ENCODE results near the gene STAMBP. TPM values are rescaled to one million over a fixed set of nuclear protein-coding genes. Genes with fewer than 3 reads are reported as not detected.

Gene STAMBP
- total RNA-seq, 1 experiment from 2014 or later, result 61.1 TPM

GRCh38 chr2:73825408-73825807 lies 3.4 kb upstream of the STAMBP start:
- Histone ChIP-seq H3K27ac (no peak overlapping the region), H3K27me3 (no peaks in the 10 kb centered on the region), H3K4me1 (peaks cover 9% of the 10 kb centered on the region), H3K36me3 (no peaks in the 10 kb centered on the region), H3K4me3 (no peak overlapping the region), H3K9me3 (replicated peaks) (no peaks in the 10 kb centered on the region)
- DNase-seq, result no peak

- Histone ChIP-seq H3K27ac (no peak overlapping the region), H3K36me3 (peaks cover 3% of the 10 kb centered on the region; the same call in 1 of the 2 replicates), H3K4me1 (peaks cover 12% of the 10 kb centered on the region), H3K4me3 (no peak overlapping the region), H3K9me3 (replicated peaks) (no peaks in the 10 kb centered on the region), H3K27me3 (no peaks in the 10 kb centered on the region)
- peak; percentile 13 to 59 for DNase-seq
Measured at GRCh38 chr2:73827018-73827417, 1.7 kb upstream of the STAMBP start.

- Histone ChIP-seq H3K4me1 (peaks cover 16% of the 10 kb centered on the region), H3K9me3 (replicated peaks) (no peaks in the 10 kb centered on the region), H3K27ac (no peak overlapping the region), H3K4me3 (peak overlapping the region; percentile 83), H3K36me3 (peaks cover 4% of the 10 kb centered on the region; the same call in 1 of the 2 replicates), H3K27me3 (no peaks in the 10 kb centered on the region)
- no peak for DNase-seq
Measured at GRCh38 chr2:73827660-73828388, 937 bp upstream of the STAMBP start.

- Histone ChIP-seq H3K27me3 (no peaks in the 10 kb centered on the region), H3K27ac (peak overlapping the region; percentile 62)
- DNase-seq, result peak in 1 of 2 experiments; percentile 26
Measured at GRCh38 chr2:73828389-73828817, 358 bp upstream of the STAMBP start.

GRCh38 chr2:73830871-73831401 lies 2.2 kb downstream of the STAMBP start:
- H3K36me3 ChIP-seq, result peaks cover 4% of the 10 kb centered on the region; the same call in 1 of the 2 replicates
- H3K4me1 ChIP-seq, result peaks cover 26% of the 10 kb centered on the region
- no peaks in the 10 kb centered on the region for H3K27me3 ChIP-seq
- H3K4me3 ChIP-seq, result no peak overlapping the region
- no peaks in the 10 kb centered on the region for H3K9me3 ChIP-seq (replicated peaks)
- H3K27ac ChIP-seq, result peak overlapping the region; percentile 25; the same call in 1 of the 2 replicates
- peak in 1 of 2 experiments; percentile 23 for DNase-seq

More at GRCh38 chr2:73828389-73828817, 358 bp upstream of the STAMBP start:
- H3K36me3 ChIP-seq, result peaks cover 4% of the 10 kb centered on the region; the same call in 1 of the 2 replicates
- H3K9me3 ChIP-seq (replicated peaks), result no peaks in the 10 kb centered on the region
- peak overlapping the region; percentile 83 for H3K4me3 ChIP-seq
- peaks cover 21% of the 10 kb centered on the region for H3K4me1 ChIP-seq

GRCh38 chr2:73832930-73833329 lies 4.2 kb downstream of the STAMBP start:
- H3K4me1 ChIP-seq, result peaks cover 34% of the 10 kb centered on the region
- peak; percentile 20 to 64 for DNase-seq
- no peak overlapping the region for H3K27ac ChIP-seq
- no peak overlapping the region for H3K4me3 ChIP-seq
- peaks cover 4% of the 10 kb centered on the region; the same call in 1 of the 2 replicates for H3K36me3 ChIP-seq
- no peaks in the 10 kb centered on the region for H3K27me3 ChIP-seq
- no peaks in the 10 kb centered on the region for H3K9me3 ChIP-seq (replicated peaks)

- H3K4me3 ChIP-seq, result no peak overlapping the region
- peaks cover 23% of the 10 kb centered on the region for H3K4me1 ChIP-seq
- H3K36me3 ChIP-seq, result peaks cover 7% of the 10 kb centered on the region
- DNase-seq, result peak; percentile 73 to 76
- H3K9me3 ChIP-seq (replicated peaks), result no peaks in the 10 kb centered on the region
- no peaks in the 10 kb centered on the region for H3K27me3 ChIP-seq
- peak overlapping the region; percentile 28 for H3K27ac ChIP-seq
Measured at GRCh38 chr2:73836141-73836943, 7.6 kb downstream of the STAMBP start.

GRCh38 chr2:73837847-73838585 lies 9.3 kb downstream of the STAMBP start:
- DNase-seq, result no peak
- Histone ChIP-seq H3K9me3 (replicated peaks) (no peaks in the 10 kb centered on the region), H3K36me3 (peaks cover 11% of the 10 kb centered on the region), H3K4me3 (no peak overlapping the region), H3K27ac (no peak overlapping the region), H3K4me1 (peaks cover 16% of the 10 kb centered on the region), H3K27me3 (no peaks in the 10 kb centered on the region)

GRCh38 chr2:73838889-73839534 lies 10.3 kb downstream of the STAMBP start:
- no peak for DNase-seq
- Histone ChIP-seq H3K9me3 (replicated peaks) (no peaks in the 10 kb centered on the region), H3K36me3 (peaks cover 11% of the 10 kb centered on the region), H3K27me3 (no peaks in the 10 kb centered on the region), H3K4me1 (peaks cover 13% of the 10 kb centered on the region), H3K27ac (no peak overlapping the region), H3K4me3 (no peak overlapping the region)

- Histone ChIP-seq H3K36me3 (peaks cover 14% of the 10 kb centered on the region), H3K27me3 (no peaks in the 10 kb centered on the region), H3K9me3 (replicated peaks) (no peaks in the 10 kb centered on the region), H3K27ac (no peak overlapping the region), H3K4me3 (no peak overlapping the region), H3K4me1 (peaks cover 13% of the 10 kb centered on the region)
- no peak for DNase-seq
Measured at GRCh38 chr2:73839653-73840411, 11.1 kb downstream of the STAMBP start.

- Histone ChIP-seq H3K36me3 (peaks cover 26% of the 10 kb centered on the region), H3K27me3 (no peaks in the 10 kb centered on the region), H3K9me3 (replicated peaks) (no peaks in the 10 kb centered on the region), H3K4me1 (no peaks in the 10 kb centered on the region), H3K27ac (no peak overlapping the region), H3K4me3 (no peak overlapping the region)
- DNase-seq, result no peak
Measured at GRCh38 chr2:73841912-73842738, 13.4 kb downstream of the STAMBP start.

GRCh38 chr2:73842739-73843019 lies 13.9 kb downstream of the STAMBP start:
- no peak overlapping the region for H3K27ac ChIP-seq
- no peaks in the 10 kb centered on the region for H3K4me1 ChIP-seq
- no peak overlapping the region for H3K4me3 ChIP-seq
- no peaks in the 10 kb centered on the region for H3K9me3 ChIP-seq (replicated peaks)
- no peaks in the 10 kb centered on the region for H3K27me3 ChIP-seq
- DNase-seq, result no peak
- peaks cover 31% of the 10 kb centered on the region for H3K36me3 ChIP-seq

GRCh38 chr2:73844087-73844486 lies 15.3 kb downstream of the STAMBP start:
- Histone ChIP-seq H3K4me1 (no peaks in the 10 kb centered on the region), H3K4me3 (no peak overlapping the region), H3K27ac (no peak overlapping the region), H3K27me3 (no peaks in the 10 kb centered on the region), H3K36me3 (peaks cover 42% of the 10 kb centered on the region), H3K9me3 (replicated peaks) (no peaks in the 10 kb centered on the region)
- DNase-seq, result no peak
